ENCODE data around the gene FARSA. TPM values are rescaled to one million over a fixed set of nuclear protein-coding genes. Genes with fewer than 3 reads are reported as not detected.
"Not testable (repeated sequence)": the region's sequence is repeated elsewhere in the genome, so short reads cannot be mapped to it uniquely, and the experiment has no call there.

The FARSA gene
- polyA plus RNA-seq, 4 donors: 32.4 to 74.4 (median 48.9) TPM

DNA sequence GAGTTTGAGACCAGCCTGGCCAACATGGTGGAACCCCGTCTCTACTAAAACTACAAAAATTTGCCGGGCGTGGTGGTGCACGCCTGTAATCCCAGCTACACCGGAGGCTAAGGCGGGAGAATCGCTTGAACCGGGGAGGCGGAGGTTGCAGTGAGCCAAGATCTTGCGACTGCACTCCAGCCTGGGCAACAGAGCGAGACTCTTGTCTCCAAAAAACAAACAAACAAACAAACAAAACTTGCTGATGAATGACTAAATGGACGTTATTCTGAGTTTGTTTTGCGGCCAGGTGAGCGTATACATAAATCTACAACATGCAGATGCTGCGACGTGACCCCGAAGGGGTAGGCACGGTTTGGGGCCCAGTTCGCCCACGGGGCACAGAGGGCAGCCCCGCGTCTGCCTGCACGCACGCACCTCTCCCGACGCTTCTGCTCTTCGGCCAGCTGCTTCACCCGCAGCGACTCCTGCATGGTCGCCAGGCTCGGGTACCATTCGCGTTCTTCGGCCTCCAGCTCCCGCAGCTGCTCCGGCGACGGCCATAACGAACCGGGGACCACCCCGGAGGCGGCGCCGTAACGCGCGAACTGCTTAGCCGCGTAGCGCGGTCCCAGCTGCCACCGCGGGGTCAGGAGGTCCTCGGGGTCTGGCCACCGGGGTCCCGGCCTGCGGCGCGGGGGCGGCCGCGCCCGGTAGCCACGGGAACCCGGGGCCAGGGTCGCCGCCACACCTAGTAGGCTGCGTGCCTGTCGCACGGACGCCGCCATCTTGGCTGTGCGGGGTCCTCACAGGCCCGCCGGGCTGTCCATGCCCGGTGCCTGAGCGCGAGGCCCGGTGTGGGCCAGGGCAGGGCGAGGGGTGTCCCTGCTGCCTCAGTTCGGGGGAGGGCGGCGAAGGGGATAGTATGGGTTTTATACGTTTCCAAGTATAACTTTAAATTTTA, 23.2 kb upstream of the FARSA start, which contains the start of gene GADD45GIP1:
Gene GADD45GIP1, minus strand, starts transcription at position 778 of the 943 bp plus-strand sequence. Its CDS starts 11 bp downstream, at position 767.
- no peaks in the 10 kb centered on the region for H3K27me3 ChIP-seq (ENCODE audit: control insufficient read depth in 3 of 3, insufficient read depth in 3 of 3, low read length in 3 of 3)
- peaks cover 0 to 6% (median 0%) of the 10 kb centered on the region in 3 donors for H3K4me1 ChIP-seq (ENCODE audit: control insufficient read depth in 3 of 3, insufficient read depth in 2 of 3, low read depth in 1 of 3, low read length in 2 of 3)
- DNase-seq (peak; percentile 77 to 90), FAIRE-seq (no peak)
- peaks cover 3 to 39% (median 8%) of the 10 kb centered on the region in 3 donors for H3K36me3 ChIP-seq (ENCODE audit: control insufficient read depth in 3 of 3, insufficient read depth in 2 of 3, low read depth in 1 of 3, low read length in 3 of 3)
- peak within 1 kb of the TSS; percentile 70 to 91 (median 85) for H3K4me3 ChIP-seq (ENCODE audit: low read depth in 1 of 3, low read length in 3 of 3)
- no peaks in the 10 kb centered on the region for H3K9me3 ChIP-seq (ENCODE audit: control insufficient read depth in 2 of 2, insufficient read depth in 1 of 2, low read depth in 1 of 2, low read length in 1 of 2)
- H3K27ac ChIP-seq (ENCODE audit: low read depth in 1 of 3, low read length in 2 of 3): peak within 1 kb of the TSS; percentile 88 to 89 (median 89)
- 1 to 3% (median 3%) methylated on average over 81 to 84 of the region's 84 CpGs for WGBS, 3 donors

DNA sequence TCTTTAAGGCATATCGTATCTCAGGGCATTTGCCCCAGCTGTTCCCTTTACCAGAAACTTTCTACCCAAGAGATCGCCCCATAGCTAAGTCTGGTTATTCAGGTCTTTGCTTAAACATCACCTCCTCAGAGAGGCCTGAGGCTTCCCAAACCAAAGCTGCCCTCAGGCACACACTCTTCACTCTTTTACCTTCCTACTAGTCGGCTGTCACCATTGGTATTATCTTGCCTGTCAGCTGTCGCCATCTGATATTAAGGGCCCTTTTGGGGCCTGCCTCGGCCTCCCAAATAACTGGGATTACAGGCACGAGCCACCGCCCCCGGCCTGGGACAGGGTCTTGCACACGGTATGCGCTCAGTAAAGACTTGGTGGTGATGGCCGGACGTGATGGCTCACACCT, 22.5 kb upstream of the FARSA start:
- peak overlapping the region in 1 of 3 donors; percentile 88 for H3K27ac ChIP-seq (ENCODE audit: low read depth in 1 of 3, low read length in 2 of 3)
- no peaks in the 10 kb centered on the region for H3K9me3 ChIP-seq (ENCODE audit: control insufficient read depth in 2 of 2, insufficient read depth in 1 of 2, low read depth in 1 of 2, low read length in 1 of 2)
- 36 to 55% (median 46%) methylated on average over 12 of the region's 12 CpGs for WGBS, 3 donors
- FAIRE-seq (no peak), DNase-seq (no peak)
- H3K4me3 ChIP-seq (ENCODE audit: low read depth in 1 of 3, low read length in 3 of 3): peak overlapping the region in 2 of 3 donors; percentile 25 to 85
- H3K4me1 ChIP-seq (ENCODE audit: control insufficient read depth in 3 of 3, insufficient read depth in 2 of 3, low read depth in 1 of 3, low read length in 2 of 3): peaks cover 0 to 6% (median 0%) of the 10 kb centered on the region in 3 donors
- no peaks in the 10 kb centered on the region for H3K27me3 ChIP-seq (ENCODE audit: control insufficient read depth in 3 of 3, insufficient read depth in 3 of 3, low read length in 3 of 3)
- peaks cover 3 to 45% (median 8%) of the 10 kb centered on the region in 3 donors for H3K36me3 ChIP-seq (ENCODE audit: control insufficient read depth in 3 of 3, insufficient read depth in 2 of 3, low read depth in 1 of 3, low read length in 3 of 3)

DNA sequence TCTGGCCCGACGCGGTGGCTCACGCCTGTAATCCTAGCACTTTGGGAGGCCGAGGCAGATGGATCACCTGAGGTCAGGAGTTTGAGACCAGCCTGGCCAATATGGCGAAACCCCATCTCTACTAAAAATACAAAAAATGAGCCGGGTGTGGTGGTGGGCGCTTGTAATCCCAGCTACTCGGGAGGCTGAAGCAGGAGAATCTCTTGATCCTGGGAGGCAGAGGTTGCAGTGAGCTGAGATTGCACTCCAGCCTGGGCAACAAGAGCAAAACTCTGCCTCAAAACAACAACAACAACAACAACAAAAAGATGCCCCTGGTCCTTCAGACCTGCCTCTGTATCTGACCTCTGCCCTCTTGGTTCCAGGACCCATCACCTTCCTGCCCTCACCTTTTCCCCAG, 22.1 kb upstream of the FARSA start:
- H3K4me1 ChIP-seq (ENCODE audit: control insufficient read depth in 3 of 3, insufficient read depth in 2 of 3, low read depth in 1 of 3, low read length in 2 of 3); H3K27me3 ChIP-seq (ENCODE audit: control insufficient read depth in 3 of 3, insufficient read depth in 3 of 3, low read length in 3 of 3); H3K9me3 ChIP-seq (ENCODE audit: control insufficient read depth in 2 of 2, insufficient read depth in 1 of 2, low read depth in 1 of 2, low read length in 1 of 2); FAIRE-seq; DNase-seq: not testable (repeated sequence)
- H3K4me3 ChIP-seq (ENCODE audit: low read depth in 1 of 3, low read length in 3 of 3): peak overlapping the region in 1 of 3 donors; percentile 85
- H3K36me3 ChIP-seq (ENCODE audit: control insufficient read depth in 3 of 3, insufficient read depth in 2 of 3, low read depth in 1 of 3, low read length in 3 of 3): peaks cover 3 to 50% (median 8%) of the 10 kb centered on the region in 3 donors
- peak overlapping the region in 1 of 3 donors; percentile 88 for H3K27ac ChIP-seq (ENCODE audit: low read depth in 1 of 3, low read length in 2 of 3)
- 78 to 87% (median 86%) methylated on average over 9 of the region's 9 CpGs for WGBS, 3 donors

DNA sequence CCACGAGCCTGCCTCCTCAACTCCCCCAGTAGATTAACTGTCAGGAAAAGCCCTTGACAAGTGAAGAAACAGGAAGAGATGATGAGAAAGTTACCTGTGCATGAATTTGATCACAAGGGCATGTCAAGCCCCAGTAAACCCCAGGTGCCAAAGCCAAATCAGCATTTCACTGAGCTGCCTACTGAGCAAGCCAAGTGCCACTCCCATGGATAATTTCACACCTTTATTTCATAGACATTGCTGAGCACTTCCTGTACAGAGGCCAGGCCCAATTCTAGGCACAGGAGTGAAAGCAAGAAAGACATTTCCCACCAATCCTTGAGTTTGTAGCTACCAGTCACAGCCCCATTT, 21.1 kb upstream of the FARSA start:
- Histone ChIP-seq H3K4me1 (ENCODE audit: control insufficient read depth in 3 of 3, insufficient read depth in 2 of 3, low read depth in 1 of 3, low read length in 2 of 3) (peaks cover 0 to 6% (median 0%) of the 10 kb centered on the region in 3 donors), H3K27me3 (ENCODE audit: control insufficient read depth in 3 of 3, insufficient read depth in 3 of 3, low read length in 3 of 3) (no peaks in the 10 kb centered on the region), H3K36me3 (ENCODE audit: control insufficient read depth in 3 of 3, insufficient read depth in 2 of 3, low read depth in 1 of 3, low read length in 3 of 3) (peaks cover 8 to 59% (median 12%) of the 10 kb centered on the region in 3 donors), H3K4me3 (ENCODE audit: low read depth in 1 of 3, low read length in 3 of 3) (no peak overlapping the region), H3K9me3 (ENCODE audit: control insufficient read depth in 2 of 2, insufficient read depth in 1 of 2, low read depth in 1 of 2, low read length in 1 of 2) (no peaks in the 10 kb centered on the region), H3K27ac (ENCODE audit: low read depth in 1 of 3, low read length in 2 of 3) (peak overlapping the region in 1 of 3 donors; percentile 74)
- 19 to 38% (median 36%) methylated on average over 1 of the region's 1 CpG for WGBS, 3 donors
- DNase-seq (peak in 1 of 2 donors; percentile 58), FAIRE-seq (no peak)

DNA sequence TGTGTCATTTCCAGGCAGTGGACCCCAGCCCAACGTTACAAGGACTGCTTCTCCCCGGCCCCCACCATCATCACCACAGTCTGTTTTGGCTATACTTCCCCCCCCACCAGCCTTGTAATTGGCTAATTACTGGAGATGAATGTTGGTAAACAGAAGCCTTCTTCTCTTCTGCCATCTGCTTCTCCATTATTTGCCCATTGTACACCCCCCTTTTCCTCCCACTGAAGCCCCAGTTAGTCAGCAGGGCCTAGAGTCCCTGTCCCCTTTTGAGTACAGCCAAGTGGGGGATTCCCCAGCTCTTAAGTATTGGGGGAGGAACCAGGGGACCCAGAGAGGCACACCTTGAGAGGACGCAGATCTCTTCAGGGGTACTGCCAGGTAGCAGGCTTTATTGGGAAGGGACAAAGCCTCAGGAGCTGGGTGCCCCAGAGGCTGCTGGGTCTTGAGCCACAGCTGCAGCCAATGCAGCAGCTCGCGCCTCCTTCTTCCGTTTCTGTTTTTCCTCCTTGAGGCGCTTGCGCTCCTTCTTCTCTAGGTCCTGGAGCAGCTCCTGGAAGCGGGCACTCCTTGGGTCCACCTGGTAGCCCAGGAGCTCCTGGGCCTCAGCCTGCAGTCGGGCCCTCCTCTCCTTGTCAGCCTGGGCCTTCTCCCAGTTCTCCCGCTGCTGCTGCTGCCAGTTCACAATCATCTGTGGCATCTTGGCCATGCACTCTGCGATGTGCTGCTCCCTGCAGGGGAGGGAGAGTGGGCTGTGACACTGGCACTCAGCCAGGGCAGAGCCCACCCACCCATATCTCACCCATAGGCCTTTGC, 20.5 kb upstream of the FARSA start:
- peaks cover 0 to 6% (median 0%) of the 10 kb centered on the region in 3 donors for H3K4me1 ChIP-seq (ENCODE audit: control insufficient read depth in 3 of 3, insufficient read depth in 2 of 3, low read depth in 1 of 3, low read length in 2 of 3)
- H3K27me3 ChIP-seq (ENCODE audit: control insufficient read depth in 3 of 3, insufficient read depth in 3 of 3, low read length in 3 of 3): no peaks in the 10 kb centered on the region
- peak overlapping the region in 1 of 3 donors; percentile 74 for H3K27ac ChIP-seq (ENCODE audit: low read depth in 1 of 3, low read length in 2 of 3)
- H3K36me3 ChIP-seq (ENCODE audit: control insufficient read depth in 3 of 3, insufficient read depth in 2 of 3, low read depth in 1 of 3, low read length in 3 of 3): peaks cover 12 to 65% (median 14%) of the 10 kb centered on the region in 3 donors
- WGBS, 3 donors: 62 to 69% (median 68%) methylated on average over 11 to 12 of the region's 12 CpGs
- no peaks in the 10 kb centered on the region for H3K9me3 ChIP-seq (ENCODE audit: control insufficient read depth in 2 of 2, insufficient read depth in 1 of 2, low read depth in 1 of 2, low read length in 1 of 2)
- no peak overlapping the region for H3K4me3 ChIP-seq (ENCODE audit: low read depth in 1 of 3, low read length in 3 of 3)
- FAIRE-seq (no peak), DNase-seq (no peak)

DNA sequence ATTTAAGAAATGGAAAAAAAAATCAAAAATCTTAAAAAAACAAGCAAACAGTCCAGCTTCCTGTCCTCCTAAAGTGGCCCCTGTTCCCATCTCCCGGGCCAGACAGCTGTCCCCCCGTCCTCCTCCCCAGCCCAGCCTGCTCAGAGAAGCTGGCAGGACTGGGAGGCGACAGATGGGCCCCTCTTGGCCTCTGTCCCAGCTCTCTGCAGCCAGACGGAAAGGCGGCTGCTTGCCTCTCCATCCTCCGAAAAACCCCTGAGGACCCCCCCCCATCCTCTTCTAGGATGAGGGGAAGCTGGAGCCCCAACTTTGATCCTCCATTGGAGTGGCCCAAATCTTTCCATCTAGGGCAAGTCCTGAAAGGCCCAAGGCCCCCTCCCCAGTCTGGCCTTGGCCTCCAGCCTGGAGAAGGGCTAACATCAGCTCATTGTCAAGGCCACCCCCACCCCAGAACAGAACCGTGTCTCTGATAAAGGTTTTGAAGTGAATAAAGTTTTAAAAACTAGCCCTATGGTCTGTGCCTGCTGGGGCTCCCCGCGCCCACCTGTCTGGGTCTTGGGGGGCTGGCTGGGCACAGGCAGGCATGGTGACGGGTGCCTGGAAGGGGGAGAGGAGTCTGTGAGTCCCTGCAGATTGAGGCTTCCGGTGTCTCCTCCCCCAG, 19.8 kb upstream of the FARSA start:
- DNase-seq: peak in 1 of 2 donors; percentile 28
- Histone ChIP-seq H3K27ac (ENCODE audit: low read depth in 1 of 3, low read length in 2 of 3) (peak overlapping the region in 1 of 3 donors; percentile 62), H3K36me3 (ENCODE audit: control insufficient read depth in 3 of 3, insufficient read depth in 2 of 3, low read depth in 1 of 3, low read length in 3 of 3) (peaks cover 16 to 72% (median 21%) of the 10 kb centered on the region in 3 donors), H3K9me3 (ENCODE audit: control insufficient read depth in 2 of 2, insufficient read depth in 1 of 2, low read depth in 1 of 2, low read length in 1 of 2) (no peaks in the 10 kb centered on the region), H3K27me3 (ENCODE audit: control insufficient read depth in 3 of 3, insufficient read depth in 3 of 3, low read length in 3 of 3) (no peaks in the 10 kb centered on the region), H3K4me1 (ENCODE audit: control insufficient read depth in 3 of 3, insufficient read depth in 2 of 3, low read depth in 1 of 3, low read length in 2 of 3) (peaks cover 0 to 6% (median 0%) of the 10 kb centered on the region in 3 donors), H3K4me3 (ENCODE audit: low read depth in 1 of 3, low read length in 3 of 3) (no peak overlapping the region)
- FAIRE-seq: no peak
- 48 to 67% (median 66%) methylated on average over 11 of the region's 11 CpGs for WGBS, 3 donors

DNA sequence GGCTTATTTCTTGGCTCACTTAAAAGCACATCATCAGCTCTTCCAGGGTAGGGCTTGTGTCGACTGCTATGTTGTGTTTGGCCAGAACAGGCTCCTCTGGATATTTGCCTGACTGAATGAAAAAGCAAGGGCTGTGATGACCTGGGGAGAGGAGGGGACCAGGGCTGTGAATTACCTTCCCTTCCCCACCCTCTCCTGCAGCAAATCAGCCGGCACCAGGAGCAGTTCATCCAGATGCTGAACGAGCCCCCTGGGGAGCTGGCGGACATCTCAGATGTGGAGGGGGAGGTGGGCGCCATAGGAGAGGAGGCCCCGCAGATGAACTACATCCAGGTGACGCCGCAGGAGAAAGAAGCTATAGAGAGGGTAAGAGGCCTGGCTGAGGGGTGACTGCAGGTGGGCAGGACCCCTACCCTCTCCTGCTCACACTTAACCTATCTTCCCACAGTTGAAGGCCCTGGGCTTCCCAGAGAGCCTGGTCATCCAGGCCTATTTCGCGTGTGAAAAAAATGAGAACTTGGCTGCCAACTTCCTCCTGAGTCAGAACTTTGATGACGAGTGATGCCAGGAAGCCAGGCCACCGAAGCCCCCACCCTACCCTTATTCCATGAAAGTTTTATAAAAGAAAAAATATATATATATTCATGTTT, 19.1 kb upstream of the FARSA start:
- H3K27ac ChIP-seq (ENCODE audit: low read depth in 1 of 3, low read length in 2 of 3): peak overlapping the region in 1 of 3 donors; percentile 70
- H3K9me3 ChIP-seq (ENCODE audit: control insufficient read depth in 2 of 2, insufficient read depth in 1 of 2, low read depth in 1 of 2, low read length in 1 of 2): no peaks in the 10 kb centered on the region
- no peak overlapping the region for H3K4me3 ChIP-seq (ENCODE audit: low read depth in 1 of 3, low read length in 3 of 3)
- no peak for DNase-seq
- no peak for FAIRE-seq
- H3K27me3 ChIP-seq (ENCODE audit: control insufficient read depth in 3 of 3, insufficient read depth in 3 of 3, low read length in 3 of 3): no peaks in the 10 kb centered on the region
- WGBS, 3 donors: 64 to 84% (median 73%) methylated on average over 11 to 12 of the region's 12 CpGs
- H3K4me1 ChIP-seq (ENCODE audit: control insufficient read depth in 3 of 3, insufficient read depth in 2 of 3, low read depth in 1 of 3, low read length in 2 of 3): peaks cover 0 to 6% (median 0%) of the 10 kb centered on the region in 3 donors
- H3K36me3 ChIP-seq (ENCODE audit: control insufficient read depth in 3 of 3, insufficient read depth in 2 of 3, low read depth in 1 of 3, low read length in 3 of 3): peaks cover 16 to 79% (median 21%) of the 10 kb centered on the region in 3 donors

Measured in small intestine (tissue), 7 donors.